ENCODE data around the gene COL6A3.

Gene COL6A3

DNA sequence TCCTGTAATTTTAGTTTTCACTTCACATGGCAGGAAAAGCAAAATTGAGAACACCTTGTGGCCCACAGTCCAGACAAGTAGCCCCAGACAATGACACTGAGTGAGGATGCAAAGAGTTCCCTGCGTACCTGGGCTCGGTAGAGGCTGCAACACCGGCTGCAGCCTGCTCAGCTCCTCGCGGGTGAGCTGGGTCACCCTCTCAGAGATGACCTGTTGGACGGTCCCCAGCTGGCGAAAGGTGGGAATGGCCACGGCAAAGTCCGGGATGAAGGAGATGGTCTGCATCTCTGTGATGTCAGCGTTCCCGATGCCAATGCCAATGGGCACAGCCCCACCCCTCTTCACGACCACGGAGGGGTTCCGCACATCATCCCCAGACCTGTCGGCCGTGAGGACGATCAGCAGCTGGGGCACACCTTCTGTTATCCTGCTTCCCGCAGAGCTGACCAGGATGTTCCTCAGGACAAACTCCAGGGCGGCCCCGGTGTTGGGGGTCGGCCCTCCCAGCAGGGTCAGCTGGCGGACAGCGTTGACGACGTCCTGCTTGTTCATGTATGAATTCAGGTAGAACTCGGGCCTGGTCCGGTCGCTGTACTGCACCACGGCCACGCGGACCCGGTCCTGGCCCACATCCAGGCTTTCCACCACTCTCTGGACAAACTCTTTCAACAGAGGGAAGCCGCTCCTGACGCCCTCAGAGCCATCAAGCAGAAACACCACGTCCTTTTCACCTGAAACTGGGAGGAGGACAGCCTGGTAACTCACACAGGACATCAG is 39.5 kb downstream of the COL6A3 start:
- H3K36me3 ChIP-seq (ENCODE audit: control insufficient read depth, low read length): no peaks in the 10 kb centered on the region
- no peak overlapping the region for H3K4me2 ChIP-seq (ENCODE audit: low read length)
- no peaks in the 10 kb centered on the region for H3K4me1 ChIP-seq (ENCODE audit: control insufficient read depth, low read length)
- no peaks in the 10 kb centered on the region for H3K9me3 ChIP-seq (ENCODE audit: control insufficient read depth, insufficient read depth, low read length)
- 0 out of 2 replicates have a peak, but pooled peaks cover 4% of the 10 kb centered on the region for H3K27me3 ChIP-seq (ENCODE audit: control insufficient read depth, low read length)
- H3F3A ChIP-seq (ENCODE audit: control insufficient read depth, insufficient read depth): no peaks in the 10 kb centered on the region
- H3K27ac ChIP-seq (ENCODE audit: low read depth, low read length): no peak overlapping the region
- no peak overlapping the region for H3K4me3 ChIP-seq (ENCODE audit: low read length)
- TF ChIP-seq, protein P1, sequence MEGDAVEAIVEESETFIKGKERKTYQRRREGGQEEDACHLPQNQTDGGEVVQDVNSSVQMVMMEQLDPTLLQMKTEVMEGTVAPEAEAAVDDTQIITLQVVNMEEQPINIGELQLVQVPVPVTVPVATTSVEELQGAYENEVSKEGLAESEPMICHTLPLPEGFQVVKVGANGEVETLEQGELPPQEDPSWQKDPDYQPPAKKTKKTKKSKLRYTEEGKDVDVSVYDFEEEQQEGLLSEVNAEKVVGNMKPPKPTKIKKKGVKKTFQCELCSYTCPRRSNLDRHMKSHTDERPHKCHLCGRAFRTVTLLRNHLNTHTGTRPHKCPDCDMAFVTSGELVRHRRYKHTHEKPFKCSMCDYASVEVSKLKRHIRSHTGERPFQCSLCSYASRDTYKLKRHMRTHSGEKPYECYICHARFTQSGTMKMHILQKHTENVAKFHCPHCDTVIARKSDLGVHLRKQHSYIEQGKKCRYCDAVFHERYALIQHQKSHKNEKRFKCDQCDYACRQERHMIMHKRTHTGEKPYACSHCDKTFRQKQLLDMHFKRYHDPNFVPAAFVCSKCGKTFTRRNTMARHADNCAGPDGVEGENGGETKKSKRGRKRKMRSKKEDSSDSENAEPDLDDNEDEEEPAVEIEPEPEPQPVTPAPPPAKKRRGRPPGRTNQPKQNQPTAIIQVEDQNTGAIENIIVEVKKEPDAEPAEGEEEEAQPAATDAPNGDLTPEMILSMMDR (IDR thresholded peaks at IDR 0.05; ENCODE audit: low read depth, low read length, poor library complexity, severe bottlenecking): no peak
- no peak for TF ChIP-seq EZH2phosphoT487 (IDR thresholded peaks at IDR 0.05; ENCODE audit: borderline replicate concordance, low read length)
- no peaks in the 10 kb centered on the region for H3K79me2 ChIP-seq (ENCODE audit: control insufficient read depth, low read length)
- H3K9me2 ChIP-seq (replicated peaks; ENCODE audit: control insufficient read depth, low read length): no peaks in the 10 kb centered on the region
- H4K20me1 ChIP-seq (ENCODE audit: control insufficient read depth, insufficient read depth, low read depth, low read length): no peaks in the 10 kb centered on the region

DNA sequence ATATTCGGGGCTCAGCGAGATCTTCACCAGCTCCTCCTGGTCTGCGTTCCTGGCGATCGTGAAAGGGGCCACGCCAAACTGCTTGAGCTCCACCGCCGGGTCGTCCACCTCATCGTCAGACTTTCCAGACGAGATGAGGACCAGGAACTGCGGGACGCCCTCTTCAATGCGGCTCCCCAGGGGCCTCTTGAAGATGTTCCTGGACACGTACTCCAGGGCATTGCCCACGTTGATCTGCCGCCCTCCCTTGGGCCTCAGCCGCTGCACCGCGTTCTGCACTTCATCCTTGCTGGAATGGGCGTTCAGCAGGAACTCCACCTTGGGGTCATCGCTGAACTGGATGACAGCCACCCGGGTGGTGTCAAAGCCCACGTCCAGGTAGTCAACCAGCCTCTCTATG is 42.1 kb downstream of the COL6A3 start:
- Histone ChIP-seq H3K27me3 (ENCODE audit: control insufficient read depth, low read length) (no peaks in the 10 kb centered on the region), H3K9me2 (replicated peaks; ENCODE audit: control insufficient read depth, low read length) (no peaks in the 10 kb centered on the region), H4K20me1 (ENCODE audit: control insufficient read depth, insufficient read depth, low read depth, low read length) (no peaks in the 10 kb centered on the region), H3K79me2 (ENCODE audit: control insufficient read depth, low read length) (no peaks in the 10 kb centered on the region), H3K27ac (ENCODE audit: low read depth, low read length) (no peak overlapping the region), H3F3A (ENCODE audit: control insufficient read depth, insufficient read depth) (no peaks in the 10 kb centered on the region), H3K36me3 (ENCODE audit: control insufficient read depth, low read length) (no peaks in the 10 kb centered on the region), H3K9me3 (ENCODE audit: control insufficient read depth, insufficient read depth, low read length) (no peaks in the 10 kb centered on the region), H3K4me2 (ENCODE audit: low read length) (no peak overlapping the region), H3K4me3 (ENCODE audit: low read length) (no peak overlapping the region), H3K4me1 (ENCODE audit: control insufficient read depth, low read length) (no peaks in the 10 kb centered on the region)
- TF ChIP-seq, protein P1 (IDR thresholded peaks at IDR 0.05; ENCODE audit: low read depth, low read length, poor library complexity, severe bottlenecking): no peak
- TF ChIP-seq EZH2phosphoT487 (IDR thresholded peaks at IDR 0.05; ENCODE audit: borderline replicate concordance, low read length): no peak

DNA sequence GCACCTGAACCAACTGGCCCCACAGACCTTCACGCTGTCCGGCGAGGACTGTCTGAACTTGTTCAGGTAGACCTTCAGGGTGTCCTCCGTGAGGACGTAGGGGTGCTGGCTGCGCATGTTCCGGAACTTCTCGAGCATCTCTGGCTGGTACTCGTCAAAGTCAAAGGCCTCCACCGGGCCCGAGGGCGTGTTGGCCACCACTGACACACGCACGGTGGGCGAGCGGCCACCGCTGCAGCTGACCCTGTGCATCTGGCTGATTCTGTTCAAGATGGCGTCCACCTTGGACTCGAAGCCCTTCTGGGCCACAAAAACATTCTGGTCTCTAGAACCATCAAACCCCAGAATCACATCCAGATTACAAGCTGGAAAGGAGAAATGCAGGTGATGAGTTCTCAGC is 48.3 kb downstream of the COL6A3 start:
- Histone ChIP-seq H3K9me3 (ENCODE audit: control insufficient read depth, insufficient read depth, low read length) (no peaks in the 10 kb centered on the region), H3K9me2 (replicated peaks; ENCODE audit: control insufficient read depth, low read length) (no peaks in the 10 kb centered on the region), H3K27me3 (ENCODE audit: control insufficient read depth, low read length) (no peaks in the 10 kb centered on the region), H4K20me1 (ENCODE audit: control insufficient read depth, insufficient read depth, low read depth, low read length) (no peaks in the 10 kb centered on the region), H3K27ac (ENCODE audit: low read depth, low read length) (no peak overlapping the region), H3K4me3 (ENCODE audit: low read length) (no peak overlapping the region), H3F3A (ENCODE audit: control insufficient read depth, insufficient read depth) (no peaks in the 10 kb centered on the region), H3K4me1 (ENCODE audit: control insufficient read depth, low read length) (no peaks in the 10 kb centered on the region), H3K4me2 (ENCODE audit: low read length) (no peak overlapping the region), H3K36me3 (ENCODE audit: control insufficient read depth, low read length) (no peaks in the 10 kb centered on the region), H3K79me2 (ENCODE audit: control insufficient read depth, low read length) (no peaks in the 10 kb centered on the region)
- TF ChIP-seq, protein P1 (IDR thresholded peaks at IDR 0.05; ENCODE audit: low read depth, low read length, poor library complexity, severe bottlenecking): no peak
- no peak for TF ChIP-seq EZH2phosphoT487 (IDR thresholded peaks at IDR 0.05; ENCODE audit: borderline replicate concordance, low read length)

All from DOHH2 (cell line).